IPS-20b (cell line): ENCODE measurements around the gene TTLL6.

ENCODE experiments used
- H3K27ac ChIP-seq: one replicate; pipeline ENCODE4 v1.5.1; 2013; ENCODE audit warnings: low read length
- H3K27me3 ChIP-seq: 2 replicates; pipeline ENCODE4 v1.6.1; 2013; ENCODE audit warnings: mild to moderate bottlenecking, low read length, inconsistent platforms; ENCODE audit not compliant: insufficient read depth
- H3K36me3 ChIP-seq: 2 replicates; pipeline ENCODE4 v1.6.1; 2013; ENCODE audit warnings: low read depth, mild to moderate bottlenecking, inconsistent platforms, low read length, moderate library complexity; ENCODE audit not compliant: insufficient read depth
- H3K4me1 ChIP-seq: 2 replicates; pipeline ENCODE4 v1.6.1; 2013; ENCODE audit warnings: mild to moderate bottlenecking, control low read depth, inconsistent platforms, low read length, moderate library complexity; ENCODE audit not compliant: insufficient read depth
- H3K4me3 ChIP-seq: 2 replicates; pipeline ENCODE4 v1.5.1; 2013; ENCODE audit warnings: mild to moderate bottlenecking, low read length, inconsistent platforms
- H3K9ac ChIP-seq: 2 replicates; pipeline ENCODE4 v1.6.1; 2013; ENCODE audit warnings: low read depth, mild to moderate bottlenecking, inconsistent platforms, low read length, moderate library complexity
- H3K9me3 ChIP-seq: 2 replicates; pipeline ENCODE4 v1.6.1; 2013; ENCODE audit warnings: mild to moderate bottlenecking, low read depth, low read length, inconsistent platforms; ENCODE audit not compliant: insufficient read depth

Gene TTLL6

DNA sequence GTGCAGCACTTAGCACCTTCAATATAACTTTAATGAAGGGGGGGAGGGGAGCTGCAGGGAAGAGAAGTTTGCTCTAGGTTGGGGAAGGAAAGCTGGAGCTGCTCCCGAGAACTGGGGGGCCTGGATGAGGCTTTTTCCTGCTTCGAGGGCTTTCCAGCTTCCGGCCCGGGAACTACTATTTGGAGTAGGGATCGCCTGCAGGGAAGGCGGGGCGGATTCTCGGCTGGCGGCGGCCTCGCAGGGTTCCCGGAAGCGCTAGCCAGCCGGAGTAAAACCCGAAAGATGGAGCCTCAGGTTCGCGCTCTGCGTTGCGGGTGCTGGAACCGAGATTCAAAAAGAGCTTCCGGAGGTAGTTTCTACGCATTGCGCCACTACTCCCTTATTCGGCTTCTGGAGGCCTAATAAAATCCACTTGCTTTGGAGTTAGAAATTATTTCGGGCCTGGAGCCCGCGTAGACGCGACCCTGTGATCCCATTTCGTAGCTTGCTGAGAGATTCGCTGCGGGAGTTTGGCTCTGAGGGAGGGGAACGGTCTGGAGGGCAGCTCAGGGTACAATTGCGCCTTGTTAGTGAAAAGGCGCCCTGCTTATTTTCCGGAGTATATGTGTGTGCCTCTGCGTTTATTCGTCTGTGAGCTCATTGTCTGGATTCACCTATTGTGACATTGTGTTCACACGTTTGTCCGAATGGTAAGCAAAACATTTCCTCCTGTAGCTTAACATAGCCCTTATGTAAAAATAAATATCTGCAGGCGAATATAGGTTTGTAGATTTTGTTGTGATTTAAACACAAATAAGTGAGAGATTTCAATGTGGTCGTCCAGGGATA, 93.4 kb downstream of the TTLL6 start:
- Histone ChIP-seq H3K27ac (no peak overlapping the region), H3K27me3 (peaks cover 100% of the 10 kb centered on the region), H3K9ac (no peak overlapping the region), H3K9me3 (peaks cover 7% of the 10 kb centered on the region; the same call in 1 of the 2 replicates), H3K36me3 (no peaks in the 10 kb centered on the region), H3K4me1 (peaks cover 17% of the 10 kb centered on the region), H3K4me3 (peak overlapping the region; percentile 42)

- Histone ChIP-seq H3K27ac (no peak within 1 kb of the TSS), H3K4me1 (peaks cover 21% of the 10 kb centered on the region), H3K36me3 (no peaks in the 10 kb centered on the region), H3K4me3 (peak within 1 kb of the TSS; percentile 42), H3K9ac (no peak within 1 kb of the TSS), H3K27me3 (peaks cover 100% of the 10 kb centered on the region), H3K9me3 (peaks cover 7% of the 10 kb centered on the region; the same call in 1 of the 2 replicates)
Observed at GRCh38 chr17:48722915-48723422, 94.1 kb downstream of the TTLL6 start, which contains the start of gene PRAC2. PRAC2 (plus strand) TSS chr17:48723185; CDS start chr17:48724411, 1,226 bp downstream.

DNA sequence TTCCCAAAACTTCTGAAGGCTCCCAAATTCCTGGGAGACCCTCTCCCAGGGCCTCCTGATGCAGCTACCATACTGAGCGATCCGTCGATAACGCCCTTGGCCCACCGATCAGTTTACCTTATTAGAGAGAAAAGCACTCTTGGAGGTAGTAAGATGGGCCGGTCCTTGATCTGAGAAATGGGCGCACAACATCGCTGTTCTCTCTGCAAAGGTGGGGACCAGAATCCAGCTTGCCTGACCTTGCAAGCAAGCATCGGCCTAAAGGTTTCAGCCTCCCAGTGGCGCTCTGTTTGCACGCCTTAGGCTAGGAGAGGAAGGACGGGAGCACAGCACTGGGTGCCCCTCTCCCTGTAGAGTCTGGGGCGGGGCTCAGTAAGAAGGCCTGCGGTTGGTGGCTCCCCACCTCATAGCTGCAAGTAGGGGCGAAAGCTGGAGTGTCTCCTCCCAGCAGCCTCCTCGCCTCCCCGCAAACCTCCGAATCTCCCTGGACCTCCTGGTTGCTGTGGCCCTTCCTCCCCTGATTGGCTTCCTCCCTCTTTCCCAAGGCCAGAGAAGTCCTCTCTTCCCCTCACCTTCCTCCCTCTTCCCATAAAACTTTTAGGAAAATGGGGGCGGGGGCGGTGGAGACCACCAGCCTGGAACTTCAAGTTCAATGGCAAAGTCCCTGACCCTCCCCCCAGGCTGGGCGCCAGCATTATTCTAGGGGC, 94.7 kb downstream of the TTLL6 start, which contains the start of gene PRAC1:
Gene PRAC1 (minus strand): TSS at position 318 of the 707 bp plus-strand sequence. CDS start 126 bp downstream, at position 192.
- Histone ChIP-seq H3K9me3 (peaks cover 7% of the 10 kb centered on the region; the same call in 1 of the 2 replicates), H3K27ac (no peak within 1 kb of the TSS), H3K4me3 (peak within 1 kb of the TSS; percentile 38; the same call in 1 of the 2 replicates), H3K4me1 (peaks cover 21% of the 10 kb centered on the region), H3K36me3 (no peaks in the 10 kb centered on the region), H3K9ac (no peak within 1 kb of the TSS), H3K27me3 (peaks cover 100% of the 10 kb centered on the region)

- Histone ChIP-seq H3K27ac (no peak overlapping the region), H3K4me1 (peaks cover 21% of the 10 kb centered on the region), H3K9me3 (peaks cover 4% of the 10 kb centered on the region; the same call in 1 of the 2 replicates), H3K27me3 (peaks cover 100% of the 10 kb centered on the region), H3K9ac (no peak overlapping the region), H3K4me3 (no peak overlapping the region), H3K36me3 (no peaks in the 10 kb centered on the region)
Observed at GRCh38 chr17:48721009-48721402, 96.0 kb downstream of the TTLL6 start.

GRCh38 chr17:48720266-48721008, 96.6 kb downstream of the TTLL6 start:
- Histone ChIP-seq H3K27me3 (peaks cover 100% of the 10 kb centered on the region), H3K4me3 (no peak overlapping the region; the same call in 1 of the 2 replicates), H3K9ac (no peak overlapping the region), H3K9me3 (peaks cover 4% of the 10 kb centered on the region; the same call in 1 of the 2 replicates), H3K27ac (no peak overlapping the region), H3K36me3 (no peaks in the 10 kb centered on the region), H3K4me1 (peaks cover 21% of the 10 kb centered on the region)

- H3K4me1 ChIP-seq = peaks cover 21% of the 10 kb centered on the region
- no peaks in the 10 kb centered on the region; the same call in 1 of the 2 replicates for H3K9me3 ChIP-seq
- peak overlapping the region; percentile 59 for H3K4me3 ChIP-seq
- H3K36me3 ChIP-seq = no peaks in the 10 kb centered on the region
- no peak overlapping the region for H3K27ac ChIP-seq
- H3K27me3 ChIP-seq = peaks cover 100% of the 10 kb centered on the region
- no peak overlapping the region for H3K9ac ChIP-seq
Observed at GRCh38 chr17:48719642-48720265, 97.3 kb downstream of the TTLL6 start.

GRCh38 chr17:48718761-48719641, 98.0 kb downstream of the TTLL6 start:
- no peaks in the 10 kb centered on the region for H3K36me3 ChIP-seq
- H3K4me3 ChIP-seq = peak overlapping the region; percentile 59
- H3K27ac ChIP-seq = no peak overlapping the region
- H3K4me1 ChIP-seq = peaks cover 21% of the 10 kb centered on the region
- no peaks in the 10 kb centered on the region for H3K9me3 ChIP-seq
- no peak overlapping the region for H3K9ac ChIP-seq
- H3K27me3 ChIP-seq = peaks cover 100% of the 10 kb centered on the region

GRCh38 chr17:48718227-48718760, 98.7 kb downstream of the TTLL6 start:
- Histone ChIP-seq H3K4me3 (peak overlapping the region; percentile 59), H3K9me3 (no peaks in the 10 kb centered on the region), H3K9ac (no peak overlapping the region), H3K27me3 (peaks cover 100% of the 10 kb centered on the region), H3K4me1 (peaks cover 21% of the 10 kb centered on the region), H3K36me3 (no peaks in the 10 kb centered on the region), H3K27ac (no peak overlapping the region)

- no peak overlapping the region for H3K9ac ChIP-seq
- no peaks in the 10 kb centered on the region for H3K9me3 ChIP-seq
- no peaks in the 10 kb centered on the region for H3K36me3 ChIP-seq
- peaks cover 19% of the 10 kb centered on the region for H3K4me1 ChIP-seq
- H3K4me3 ChIP-seq = peak overlapping the region; percentile 59; the same call in 1 of the 2 replicates
- H3K27me3 ChIP-seq = peaks cover 100% of the 10 kb centered on the region
- no peak overlapping the region for H3K27ac ChIP-seq
Observed at GRCh38 chr17:48717367-48718226, 99.4 kb downstream of the TTLL6 start.
